H9 (cell line): ENCODE data around the gene RBM44. TPM values are rescaled to one million over a fixed set of nuclear protein-coding genes. Genes with fewer than 3 reads are reported as not detected.

Source experiments
- DNase-seq: peaks from one replicate; pipeline ENCODE4 v3.0.0-alpha.2; 2017
- H2AFZ ChIP-seq: one replicate; pipeline ENCODE4 v1.6.1; 2013; ENCODE audit warnings: mild to moderate bottlenecking, low read length, control low read depth, moderate library complexity
- H2AK5ac ChIP-seq: 2 replicates; pipeline ENCODE4 v1.6.1; 2013; ENCODE audit warnings: low read length, control low read depth, mixed read lengths; ENCODE audit not compliant: insufficient read length
- H2BK120ac ChIP-seq: one replicate; pipeline ENCODE4 v1.6.1; 2013; ENCODE audit warnings: low read depth, mild to moderate bottlenecking, low read length, control low read depth, inconsistent platforms; ENCODE audit not compliant: poor library complexity, severe bottlenecking
- H2BK12ac ChIP-seq: 2 replicates; pipeline ENCODE4 v1.6.1; 2013; ENCODE audit warnings: low read length, control low read depth, mixed read lengths, low read depth; ENCODE audit not compliant: insufficient read length
- H2BK15ac ChIP-seq: 2 replicates; pipeline ENCODE4 v1.6.1; 2013; ENCODE audit warnings: low read depth, low read length, control low read depth
- H2BK20ac ChIP-seq: one replicate; pipeline ENCODE4 v1.6.1; 2013; ENCODE audit warnings: low read depth, mild to moderate bottlenecking, low read length, control low read depth, inconsistent platforms; ENCODE audit not compliant: poor library complexity, severe bottlenecking
- H2BK5ac ChIP-seq: 2 replicates; pipeline ENCODE4 v1.6.1; 2013; ENCODE audit warnings: low read length, control low read depth, mixed read lengths; ENCODE audit not compliant: insufficient read length
- H3K14ac ChIP-seq: 2 replicates; pipeline ENCODE4 v1.6.1; 2013; ENCODE audit warnings: low read length, control low read depth; ENCODE audit not compliant: insufficient read depth
- H3K18ac ChIP-seq: 2 replicates; pipeline ENCODE4 v1.6.1; 2013; ENCODE audit warnings: low read depth, mild to moderate bottlenecking, mixed read lengths, low read length, control low read depth; ENCODE audit not compliant: insufficient read length
- H3K23ac ChIP-seq: 2 replicates; pipeline ENCODE4 v1.6.1; 2013; ENCODE audit warnings: low read length, control low read depth, mixed read lengths, low read depth; ENCODE audit not compliant: insufficient read length
- H3K23me2 ChIP-seq: 2 replicates; pipeline ENCODE4 v1.6.1; 2013; ENCODE audit warnings: low read depth, mild to moderate bottlenecking, mixed read lengths, low read length, control low read depth; ENCODE audit not compliant: insufficient read length, poor library complexity, severe bottlenecking
- H3K27ac ChIP-seq: 2 replicates; pipeline ENCODE4 v1.5.1; 2013; ENCODE audit warnings: low read length, control low read depth, mixed read lengths, low read depth; ENCODE audit not compliant: insufficient read length
- H3K27me3 ChIP-seq: 2 replicates; pipeline ENCODE4 v1.6.1; 2013; ENCODE audit warnings: low read length, control low read depth, inconsistent platforms; ENCODE audit not compliant: insufficient read depth
- H3K4ac ChIP-seq: 2 replicates; pipeline ENCODE4 v1.6.1; 2013; ENCODE audit warnings: low read depth, mild to moderate bottlenecking, control low read depth, inconsistent platforms, low read length, moderate library complexity
- H3K4me1 ChIP-seq: 2 replicates; pipeline ENCODE4 v1.6.1; 2013; ENCODE audit warnings: low read length, control low read depth, inconsistent platforms; ENCODE audit not compliant: insufficient read depth
- H3K4me2 ChIP-seq: 2 replicates; pipeline ENCODE4 v1.6.1; 2013; ENCODE audit warnings: low read length, control low read depth, mixed read lengths; ENCODE audit not compliant: insufficient read length, insufficient read depth
- H3K56ac ChIP-seq: 2 replicates; pipeline ENCODE4 v1.6.1; 2013; ENCODE audit warnings: low read depth, mild to moderate bottlenecking, mixed read lengths, low read length, control low read depth; ENCODE audit not compliant: insufficient read length
- H3K79me1 ChIP-seq: 2 replicates; pipeline ENCODE4 v1.6.1; 2013; ENCODE audit warnings: low read depth, mild to moderate bottlenecking, moderate library complexity, low read length, control low read depth, inconsistent platforms; ENCODE audit not compliant: insufficient read depth, poor library complexity, severe bottlenecking
- H3K79me2 ChIP-seq: 2 replicates; pipeline ENCODE4 v1.6.1; 2013; ENCODE audit warnings: low read length, control low read depth, inconsistent platforms; ENCODE audit not compliant: insufficient read depth
- H3K9ac ChIP-seq: 2 replicates; pipeline ENCODE4 v1.6.1; 2013; ENCODE audit warnings: low read length, control low read depth, mixed read lengths; ENCODE audit not compliant: insufficient read length; ENCODE audit errors: extremely low read depth
- H3K9me3 ChIP-seq: one replicate; pipeline ENCODE4 v1.6.1; 2013; ENCODE audit warnings: low read depth, low read length, inconsistent platforms; ENCODE audit not compliant: control insufficient read depth
- H3T11ph ChIP-seq: one replicate; pipeline ENCODE4 v1.6.1; 2013; ENCODE audit warnings: mild to moderate bottlenecking, low read length, control low read depth, inconsistent platforms
- H4K20me1 ChIP-seq: one replicate; pipeline ENCODE4 v1.6.1; 2013; ENCODE audit not compliant: control insufficient read depth, insufficient read length, insufficient read depth
- H4K5ac ChIP-seq: 2 replicates; pipeline ENCODE4 v1.6.1; 2013; ENCODE audit warnings: low read depth, mild to moderate bottlenecking, mixed read lengths, low read length, control low read depth; ENCODE audit not compliant: insufficient read length
- H4K8ac ChIP-seq: replicated peaks from 2 replicates; pipeline ENCODE4 v1.6.1; 2013; ENCODE audit warnings: low read length, control low read depth, mixed read lengths, low read depth; ENCODE audit not compliant: insufficient read length
- H4K91ac ChIP-seq: 2 replicates; pipeline ENCODE4 v1.6.1; 2013; ENCODE audit warnings: low read depth, mild to moderate bottlenecking, moderate library complexity, mixed read lengths, low read length, control low read depth; ENCODE audit not compliant: insufficient read length
- H3K27ac Mint-ChIP-seq, 3 experiments: 2 replicates in 2 of 3; 3 replicates in 1 of 3; pipeline ENCODE4 v1.8.0; 2020 to 2021; ENCODE audit warnings: mixed read lengths in 3 of 3, mild to moderate bottlenecking in 1 of 3, moderate library complexity in 1 of 3
- H3K27me3 Mint-ChIP-seq: 2 replicates; pipeline ENCODE4 v1.8.0; 2021; ENCODE audit warnings: low read depth, mild to moderate bottlenecking, moderate library complexity, mixed read lengths
- H3K36me3 Mint-ChIP-seq, 3 experiments: 2 replicates in 2 of 3; 3 replicates in 1 of 3; pipeline ENCODE4 v1.8.0; 2020 to 2021; ENCODE audit warnings: low read depth in 3 of 3, mixed read lengths in 3 of 3; ENCODE audit not compliant: insufficient read depth in 1 of 3
- H3K4me1 Mint-ChIP-seq, 2 experiments: 2 replicates each; pipeline ENCODE4 v1.8.0; 2020; ENCODE audit warnings: mixed read lengths in 2 of 2
- H3K4me3 Mint-ChIP-seq, 2 experiments: 2 replicates in 1 of 2; 3 replicates in 1 of 2; pipeline ENCODE4 v1.8.0; 2020 to 2021; ENCODE audit warnings: mild to moderate bottlenecking in 2 of 2, mixed read lengths in 2 of 2, moderate library complexity in 1 of 2
- H3K9me3 Mint-ChIP-seq, 2 experiments: 2 replicates in 1 of 2; 3 replicates in 1 of 2; pipeline ENCODE4 v1.8.0; 2020; ENCODE audit warnings: mild to moderate bottlenecking in 2 of 2, mixed read lengths in 2 of 2, moderate library complexity in 1 of 2
- WGBS: extraction: QIAGEN DNeasy Blood & Tissue Kit; methylation state at CpG from one replicate; pipeline ENCODE4 v1.1.7; 2013; ENCODE audit warnings: missing lambda C conversion rate, low lambda C conversion rate, mixed read lengths; ENCODE audit not compliant: insufficient read length; ENCODE audit errors: extremely low coverage; 5-methylcytosine and 5-hydroxymethylcytosine counted together
- total RNA-seq: library from RNA; stranded (reverse); gene quantifications from 2 replicates; pipeline ENCODE4 v1.2.1, GENCODE V29; 2021
- TF ChIP-seq, protein P1 (sequence below): fragments of 200-600 bp; sonication (generic); conservative IDR thresholded peaks from 3 replicates; pipeline ENCODE4 v1.8.0; 2021; ENCODE audit warnings: antibody characterized with exemption, mild to moderate bottlenecking

Gene RBM44
- total RNA-seq, 1 experiment from 2014 or later: 0.15 TPM

- Histone ChIP-seq H4K91ac (no peak overlapping the region), H2AK5ac (no peak overlapping the region), H3K9ac (no peak overlapping the region), H4K8ac (no peak overlapping the region), H2BK15ac (no peak overlapping the region), H3K27me3 (no peaks in the 10 kb centered on the region), H3K56ac (no peak overlapping the region), H2BK120ac (no peak overlapping the region), H4K5ac (no peak overlapping the region), H3K18ac (no peak overlapping the region), H3K23ac (no peak overlapping the region), H3K4me2 (no peak overlapping the region), H3K79me1 (no peaks in the 10 kb centered on the region), H2BK12ac (no peak overlapping the region), H2AFZ (no peak overlapping the region), H3K9me3 (no peaks in the 10 kb centered on the region), H3K14ac (no peak overlapping the region), H3K4ac (no peak overlapping the region), H3K79me2 (no peaks in the 10 kb centered on the region), H2BK20ac (no peak overlapping the region), H2BK5ac (no peak overlapping the region), H3K23me2 (no peaks in the 10 kb centered on the region), H3K4me1 (no peaks in the 10 kb centered on the region), H3K27ac (no peak overlapping the region), H4K20me1 (no peaks in the 10 kb centered on the region), H3T11ph (no peak overlapping the region)
- no CpG with 5 or more reads among the region's 3 CpGs for WGBS
- TF ChIP-seq, protein P1, sequence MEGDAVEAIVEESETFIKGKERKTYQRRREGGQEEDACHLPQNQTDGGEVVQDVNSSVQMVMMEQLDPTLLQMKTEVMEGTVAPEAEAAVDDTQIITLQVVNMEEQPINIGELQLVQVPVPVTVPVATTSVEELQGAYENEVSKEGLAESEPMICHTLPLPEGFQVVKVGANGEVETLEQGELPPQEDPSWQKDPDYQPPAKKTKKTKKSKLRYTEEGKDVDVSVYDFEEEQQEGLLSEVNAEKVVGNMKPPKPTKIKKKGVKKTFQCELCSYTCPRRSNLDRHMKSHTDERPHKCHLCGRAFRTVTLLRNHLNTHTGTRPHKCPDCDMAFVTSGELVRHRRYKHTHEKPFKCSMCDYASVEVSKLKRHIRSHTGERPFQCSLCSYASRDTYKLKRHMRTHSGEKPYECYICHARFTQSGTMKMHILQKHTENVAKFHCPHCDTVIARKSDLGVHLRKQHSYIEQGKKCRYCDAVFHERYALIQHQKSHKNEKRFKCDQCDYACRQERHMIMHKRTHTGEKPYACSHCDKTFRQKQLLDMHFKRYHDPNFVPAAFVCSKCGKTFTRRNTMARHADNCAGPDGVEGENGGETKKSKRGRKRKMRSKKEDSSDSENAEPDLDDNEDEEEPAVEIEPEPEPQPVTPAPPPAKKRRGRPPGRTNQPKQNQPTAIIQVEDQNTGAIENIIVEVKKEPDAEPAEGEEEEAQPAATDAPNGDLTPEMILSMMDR: no peak
- no peaks in the 10 kb centered on the region for H3K36me3 Mint-ChIP-seq
- H3K27me3 Mint-ChIP-seq: no peaks in the 10 kb centered on the region
- no peak overlapping the region for H3K27ac Mint-ChIP-seq
- H3K9me3 Mint-ChIP-seq: no peaks in the 10 kb centered on the region
- no peak overlapping the region for H3K4me3 Mint-ChIP-seq
- no peaks in the 10 kb centered on the region for H3K4me1 Mint-ChIP-seq
- no peak for DNase-seq
These were observed 28.9 kb downstream of the RBM44 start for GRCh38 chr2:237827421-237827987.
